Thoracic aorta (tissue), 2 donors: ENCODE data around the gene ZNRD2. TPM values are rescaled to one million over a fixed set of nuclear protein-coding genes. Genes with fewer than 3 reads are reported as not detected.

ENCODE experiments used
- ATAC-seq: fragments of 150-250 bp; one replicate; pipeline ENCODE4 v1.8.0; 2017; ENCODE audit warnings: low read depth; ENCODE audit not compliant: insufficient number of reproducible peaks, low FRiP score
- DNase-seq: peaks from one replicate; pipeline ENCODE4 v3.0.0-alpha.2; 2020; ENCODE audit warnings: low spot score
- H3K27ac ChIP-seq, 2 donors: fragments of 200-600 bp; sonication (generic); 1 replicate in 1 of 2; 2 replicates in 1 of 2; pipeline ENCODE4 v1.5.1; 2016; ENCODE audit warnings: mild to moderate bottlenecking in 2 of 2, moderate library complexity in 2 of 2
- H3K27me3 ChIP-seq: fragments of 200-600 bp; sonication (generic); replicated peaks from 2 replicates; pipeline ENCODE4 v1.6.0; 2016; ENCODE audit warnings: mild to moderate bottlenecking; ENCODE audit not compliant: insufficient read depth
- H3K36me3 ChIP-seq: fragments of 200-600 bp; sonication (generic); one replicate; pipeline ENCODE4 v1.5.1; 2016
- H3K4me1 ChIP-seq, 2 donors: fragments of 200-600 bp; sonication (generic); 1 replicate in 1 of 2; 2 replicates in 1 of 2; pipeline versions ENCODE4 v1.5.1 to v1.6.0; 2016; ENCODE audit warnings: low read depth in 2 of 2, mild to moderate bottlenecking in 1 of 2; ENCODE audit not compliant: control insufficient read depth in 1 of 2
- H3K4me3 ChIP-seq: fragments of 200-600 bp; sonication (generic); 2 replicates; pipeline ENCODE4 v1.5.1; 2016; ENCODE audit warnings: mild to moderate bottlenecking
- H3K9me3 ChIP-seq: fragments of 200-600 bp; sonication (generic); 2 replicates; pipeline ENCODE4 v1.5.1; 2016
- CTCF ChIP-seq: fragments of 200-600 bp; sonication (generic); IDR thresholded peaks from one replicate; pipeline ENCODE4 v1.5.1; 2019; ENCODE audit warnings: antibody characterized with exemption
- total RNA-seq, 2 donors: library from RNA; depleted of rRNA; stranded (reverse); fragments of >200 nt; gene quantifications; one replicate each; pipeline versions ENCODE4 v1.1.0 to v1.2.3, GENCODE V29; 2016

ZNRD2 gene
- total RNA-seq, 2 donors from 2014 or later, result 38.4 to 51.7 TPM

- no peaks in the 10 kb centered on the region for H3K9me3 ChIP-seq
- peak overlapping the region; percentile 79 to 96 for H3K27ac ChIP-seq
- H3K4me3 ChIP-seq, result peak overlapping the region; percentile 93
- peaks cover 38 to 59% of the 10 kb centered on the region in 2 donors for H3K4me1 ChIP-seq
- no peak for TF ChIP-seq CTCF
- DNase-seq, result no peak
- ATAC-seq, result no peak
- H3K36me3 ChIP-seq, result no peaks in the 10 kb centered on the region
- H3K27me3 ChIP-seq, result no peaks in the 10 kb centered on the region
These were observed 1.1 kb downstream of the ZNRD2 start for GRCh38 chr11:65571420-65571819.

GRCh38 chr11:65571940-65572339 lies 1.7 kb downstream of the ZNRD2 start:
- Histone ChIP-seq H3K9me3 (no peaks in the 10 kb centered on the region), H3K27ac (peak overlapping the region; percentile 79 to 96), H3K4me3 (peak overlapping the region; percentile 93), H3K27me3 (no peaks in the 10 kb centered on the region), H3K4me1 (peaks cover 38 to 56% of the 10 kb centered on the region in 2 donors), H3K36me3 (no peaks in the 10 kb centered on the region)
- DNase-seq, result no peak
- no peak for ATAC-seq
- no peak for TF ChIP-seq CTCF

- no peaks in the 10 kb centered on the region for H3K9me3 ChIP-seq
- H3K4me1 ChIP-seq, result peaks cover 38 to 60% of the 10 kb centered on the region in 2 donors
- TF ChIP-seq CTCF, result no peak
- DNase-seq (peak; percentile 88), ATAC-seq (no peak)
- H3K27me3 ChIP-seq, result no peaks in the 10 kb centered on the region
- H3K27ac ChIP-seq, result peak within 1 kb of the TSS; percentile 79 to 96
- peak within 1 kb of the TSS; percentile 93 for H3K4me3 ChIP-seq
- H3K36me3 ChIP-seq, result no peaks in the 10 kb centered on the region
These were observed 2.2 kb downstream of the ZNRD2 start, which contains the start of gene FAM89B for GRCh38 chr11:65572356-65573051. Gene FAM89B (plus strand): TSS chr11:65572538. CDS start chr11:65572670, 132 bp downstream.

- H3K9me3 ChIP-seq, result no peaks in the 10 kb centered on the region
- peak overlapping the region; percentile 93 for H3K4me3 ChIP-seq
- no peak for TF ChIP-seq CTCF
- peaks cover 42 to 62% of the 10 kb centered on the region in 2 donors for H3K4me1 ChIP-seq
- DNase-seq (no peak), ATAC-seq (no peak)
- H3K36me3 ChIP-seq, result no peaks in the 10 kb centered on the region
- no peaks in the 10 kb centered on the region for H3K27me3 ChIP-seq
- peak overlapping the region; percentile 79 to 96 for H3K27ac ChIP-seq
These were observed 3.3 kb downstream of the ZNRD2 start for GRCh38 chr11:65573391-65574079.

- Histone ChIP-seq H3K36me3 (peaks cover 2% of the 10 kb centered on the region), H3K27me3 (no peaks in the 10 kb centered on the region), H3K4me1 (peaks cover 39 to 62% of the 10 kb centered on the region in 2 donors), H3K9me3 (no peaks in the 10 kb centered on the region), H3K27ac (peak overlapping the region; percentile 96 to 97), H3K4me3 (peak overlapping the region; percentile 93)
- DNase-seq (peak; percentile 80), ATAC-seq (peak; percentile 13)
- peak; percentile 99 for TF ChIP-seq CTCF
These were observed 4.0 kb downstream of the ZNRD2 start for GRCh38 chr11:65574109-65574810.
